MCF 10A (cell line): ENCODE measurements around the gene MAGEB17. TPM values are rescaled to one million over a fixed set of nuclear protein-coding genes. Genes with fewer than 3 reads are reported as not detected.

ENCODE experiments used
- BruUV-seq: library from RNA; stranded (reverse); fragments of 400-500 nt; replicated peaks from 2 replicates; lab custom pipeline; 2021; lab: Mats Ljungman, UMichigan
- CTCF ChIA-PET: fragments of 300-600 bp; sonication (Branson Sonifier 250); formaldehyde crosslinking; extraction: SDS; loops from one replicate; lab custom pipeline; 2021; ENCODE audit warnings: antibody characterized with exemption, inconsistent platforms; lab: Yijun Ruan, JAX
- POLR2A ChIA-PET: fragments of 300-600, 350-650 bp; sonication (Branson Sonifier 250); formaldehyde crosslinking; extraction: SDS; loops from one replicate; lab custom pipeline; 2020; ENCODE audit warnings: antibody characterized with exemption, inconsistent platforms; lab: Yijun Ruan, JAX
- DNase-seq: peaks from one replicate; pipeline ENCODE4 v3.0.0-alpha.2; 2018; ENCODE audit not compliant: unreplicated experiment
- H3K27ac Mint-ChIP-seq: one replicate; pipeline ENCODE4 v1.8.0; 2022; ENCODE audit warnings: mild to moderate bottlenecking, low read depth, mixed read lengths; ENCODE audit not compliant: unreplicated experiment
- H3K27me3 Mint-ChIP-seq: one replicate; pipeline ENCODE4 v1.8.0; 2022; ENCODE audit warnings: mixed read lengths; ENCODE audit not compliant: insufficient read depth, unreplicated experiment
- H3K36me3 Mint-ChIP-seq: one replicate; pipeline ENCODE4 v1.8.0; 2022; ENCODE audit warnings: mild to moderate bottlenecking, moderate library complexity, mixed read lengths; ENCODE audit not compliant: insufficient read depth, unreplicated experiment
- H3K4me1 Mint-ChIP-seq: one replicate; pipeline ENCODE4 v1.8.0; 2022; ENCODE audit warnings: mixed read lengths; ENCODE audit not compliant: insufficient read depth, unreplicated experiment
- H3K4me3 Mint-ChIP-seq: one replicate; pipeline ENCODE4 v1.8.0; 2022; ENCODE audit warnings: mild to moderate bottlenecking, moderate library complexity, mixed read lengths; ENCODE audit not compliant: unreplicated experiment
- H3K9me3 Mint-ChIP-seq: one replicate; pipeline ENCODE4 v1.8.0; 2022; ENCODE audit warnings: mixed read lengths; ENCODE audit not compliant: unreplicated experiment
- CTCF ChIP-seq: fragments of 200-600 bp; IDR thresholded peaks from one replicate; pipeline ENCODE4 v1.8.0; 2022; ENCODE audit warnings: antibody characterized with exemption, mild to moderate bottlenecking; ENCODE audit not compliant: unreplicated experiment
- intact Hi-C: fragments of 100-400 bp; cut with micrococcal nuclease; formaldehyde crosslinking; loops from 2 replicates; pipeline ENCODE4 v1.14.1; 2022
- total RNA-seq: library from RNA; stranded (reverse); gene quantifications from 2 replicates; pipeline ENCODE4 v1.2.3, GENCODE V29; 2022

Gene MAGEB17
- total RNA-seq, 1 experiment from 2014 or later, result not detected

- intact Hi-C loops, result loop anchor here (5.0 to 10.0 kb wide), 2 partner anchors 88 to 275 kb away; partner anchors contain the start of gene GRPR
- Mint-ChIP-seq H3K27me3 (peaks cover 25% of the 10 kb centered on the region), H3K4me1 (peaks cover 5% of the 10 kb centered on the region), H3K4me3 (no peak overlapping the region), H3K36me3 (no peaks in the 10 kb centered on the region), H3K9me3 (no peaks in the 10 kb centered on the region), H3K27ac (no peak overlapping the region)
- no TSS peak for BruUV-seq
- CTCF ChIA-PET, result interaction anchor here (0.6 to 1.3 kb wide), 3 partner anchors 68 to 235 kb away, joined by 3 to 4 read pairs (median 3); partner anchors contain the start of gene GRPR
- no peak for TF ChIP-seq CTCF
- POLR2A ChIA-PET, result no interaction called here
- no peak for DNase-seq
Measured at GRCh38 chrX:16210061-16210460, 42.8 kb downstream of the MAGEB17 start.

GRCh38 chrX:16212024-16212423 lies 44.7 kb downstream of the MAGEB17 start:
- no peak overlapping the region for H3K4me3 Mint-ChIP-seq
- intact Hi-C loops, result loop anchor here (5.0 to 10.0 kb wide), 2 partner anchors 90 to 277 kb away; partner anchors contain the start of gene GRPR
- H3K27me3 Mint-ChIP-seq, result peaks cover 13% of the 10 kb centered on the region
- H3K36me3 Mint-ChIP-seq, result no peaks in the 10 kb centered on the region
- POLR2A ChIA-PET, result no interaction called here
- H3K4me1 Mint-ChIP-seq, result peaks cover 5% of the 10 kb centered on the region
- CTCF ChIA-PET, result interaction anchor here (1.1 to 1.5 kb wide), 4 partner anchors 17 to 525 kb away, joined by 3 to 4 read pairs (median 4); no protein-coding TSS in a partner anchor
- H3K27ac Mint-ChIP-seq, result no peak overlapping the region
- BruUV-seq, result no TSS peak
- TF ChIP-seq CTCF, result no peak
- no peaks in the 10 kb centered on the region for H3K9me3 Mint-ChIP-seq
- peak; percentile 42 for DNase-seq

GRCh38 chrX:16212436-16212835 lies 45.2 kb downstream of the MAGEB17 start:
- DNase-seq, result peak; percentile 25
- TF ChIP-seq CTCF, result peak; percentile 34
- POLR2A ChIA-PET, result no interaction called here
- Mint-ChIP-seq H3K36me3 (no peaks in the 10 kb centered on the region), H3K27ac (no peak overlapping the region), H3K4me1 (peaks cover 5% of the 10 kb centered on the region), H3K27me3 (peaks cover 13% of the 10 kb centered on the region), H3K9me3 (no peaks in the 10 kb centered on the region), H3K4me3 (no peak overlapping the region)
- CTCF ChIA-PET, result interaction anchor here (1.1 to 1.5 kb wide), 4 partner anchors 17 to 525 kb away, joined by 3 to 4 read pairs (median 4); no protein-coding TSS in a partner anchor
- intact Hi-C loops, result loop anchor here (5.0 to 10.0 kb wide), 2 partner anchors 90 to 278 kb away; partner anchors contain the start of gene GRPR
- no TSS peak for BruUV-seq

- intact Hi-C loops, result loop anchor here (5.0 to 10.0 kb wide), 2 partner anchors 92 to 279 kb away; partner anchors contain the start of gene GRPR
- no peak for DNase-seq
- no peak for TF ChIP-seq CTCF
- no peak overlapping the region for H3K27ac Mint-ChIP-seq
- CTCF ChIA-PET, result no interaction called here
- peaks cover 5% of the 10 kb centered on the region for H3K4me1 Mint-ChIP-seq
- H3K27me3 Mint-ChIP-seq, result peaks cover 13% of the 10 kb centered on the region
- no peak overlapping the region for H3K4me3 Mint-ChIP-seq
- BruUV-seq, result no TSS peak
- H3K36me3 Mint-ChIP-seq, result no peaks in the 10 kb centered on the region
- POLR2A ChIA-PET, result no interaction called here
- no peaks in the 10 kb centered on the region for H3K9me3 Mint-ChIP-seq
Measured at GRCh38 chrX:16213961-16214360, 46.7 kb downstream of the MAGEB17 start.
